ENCODE results near the gene AMMECR1. TPM values are rescaled to one million over a fixed set of nuclear protein-coding genes. Genes with fewer than 3 reads are reported as not detected.
A peak's percentile ranks its signal among the peaks of the same experiment; 100 is the strongest.

The AMMECR1 gene
- total and polyA plus RNA-seq, 2 experiments from 2014 or later = 16.9 to 32.5 TPM

DNA sequence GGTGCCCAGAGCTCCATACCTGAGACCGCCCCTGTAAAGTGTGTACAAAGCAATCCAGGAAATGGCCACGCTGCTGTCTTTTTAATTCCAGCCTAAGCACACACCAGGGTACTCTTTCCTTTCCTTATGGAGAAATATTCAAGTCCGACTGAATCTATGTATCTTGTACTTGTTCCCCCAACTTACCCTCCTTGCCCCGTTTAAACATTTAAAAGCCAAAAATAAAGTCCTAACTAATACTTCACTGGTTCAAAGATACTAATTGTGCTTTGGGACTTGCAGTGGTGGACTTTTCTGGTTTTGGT lies 731 bp upstream of the AMMECR1 start (continued):
- TF ChIP-seq, protein P1, sequence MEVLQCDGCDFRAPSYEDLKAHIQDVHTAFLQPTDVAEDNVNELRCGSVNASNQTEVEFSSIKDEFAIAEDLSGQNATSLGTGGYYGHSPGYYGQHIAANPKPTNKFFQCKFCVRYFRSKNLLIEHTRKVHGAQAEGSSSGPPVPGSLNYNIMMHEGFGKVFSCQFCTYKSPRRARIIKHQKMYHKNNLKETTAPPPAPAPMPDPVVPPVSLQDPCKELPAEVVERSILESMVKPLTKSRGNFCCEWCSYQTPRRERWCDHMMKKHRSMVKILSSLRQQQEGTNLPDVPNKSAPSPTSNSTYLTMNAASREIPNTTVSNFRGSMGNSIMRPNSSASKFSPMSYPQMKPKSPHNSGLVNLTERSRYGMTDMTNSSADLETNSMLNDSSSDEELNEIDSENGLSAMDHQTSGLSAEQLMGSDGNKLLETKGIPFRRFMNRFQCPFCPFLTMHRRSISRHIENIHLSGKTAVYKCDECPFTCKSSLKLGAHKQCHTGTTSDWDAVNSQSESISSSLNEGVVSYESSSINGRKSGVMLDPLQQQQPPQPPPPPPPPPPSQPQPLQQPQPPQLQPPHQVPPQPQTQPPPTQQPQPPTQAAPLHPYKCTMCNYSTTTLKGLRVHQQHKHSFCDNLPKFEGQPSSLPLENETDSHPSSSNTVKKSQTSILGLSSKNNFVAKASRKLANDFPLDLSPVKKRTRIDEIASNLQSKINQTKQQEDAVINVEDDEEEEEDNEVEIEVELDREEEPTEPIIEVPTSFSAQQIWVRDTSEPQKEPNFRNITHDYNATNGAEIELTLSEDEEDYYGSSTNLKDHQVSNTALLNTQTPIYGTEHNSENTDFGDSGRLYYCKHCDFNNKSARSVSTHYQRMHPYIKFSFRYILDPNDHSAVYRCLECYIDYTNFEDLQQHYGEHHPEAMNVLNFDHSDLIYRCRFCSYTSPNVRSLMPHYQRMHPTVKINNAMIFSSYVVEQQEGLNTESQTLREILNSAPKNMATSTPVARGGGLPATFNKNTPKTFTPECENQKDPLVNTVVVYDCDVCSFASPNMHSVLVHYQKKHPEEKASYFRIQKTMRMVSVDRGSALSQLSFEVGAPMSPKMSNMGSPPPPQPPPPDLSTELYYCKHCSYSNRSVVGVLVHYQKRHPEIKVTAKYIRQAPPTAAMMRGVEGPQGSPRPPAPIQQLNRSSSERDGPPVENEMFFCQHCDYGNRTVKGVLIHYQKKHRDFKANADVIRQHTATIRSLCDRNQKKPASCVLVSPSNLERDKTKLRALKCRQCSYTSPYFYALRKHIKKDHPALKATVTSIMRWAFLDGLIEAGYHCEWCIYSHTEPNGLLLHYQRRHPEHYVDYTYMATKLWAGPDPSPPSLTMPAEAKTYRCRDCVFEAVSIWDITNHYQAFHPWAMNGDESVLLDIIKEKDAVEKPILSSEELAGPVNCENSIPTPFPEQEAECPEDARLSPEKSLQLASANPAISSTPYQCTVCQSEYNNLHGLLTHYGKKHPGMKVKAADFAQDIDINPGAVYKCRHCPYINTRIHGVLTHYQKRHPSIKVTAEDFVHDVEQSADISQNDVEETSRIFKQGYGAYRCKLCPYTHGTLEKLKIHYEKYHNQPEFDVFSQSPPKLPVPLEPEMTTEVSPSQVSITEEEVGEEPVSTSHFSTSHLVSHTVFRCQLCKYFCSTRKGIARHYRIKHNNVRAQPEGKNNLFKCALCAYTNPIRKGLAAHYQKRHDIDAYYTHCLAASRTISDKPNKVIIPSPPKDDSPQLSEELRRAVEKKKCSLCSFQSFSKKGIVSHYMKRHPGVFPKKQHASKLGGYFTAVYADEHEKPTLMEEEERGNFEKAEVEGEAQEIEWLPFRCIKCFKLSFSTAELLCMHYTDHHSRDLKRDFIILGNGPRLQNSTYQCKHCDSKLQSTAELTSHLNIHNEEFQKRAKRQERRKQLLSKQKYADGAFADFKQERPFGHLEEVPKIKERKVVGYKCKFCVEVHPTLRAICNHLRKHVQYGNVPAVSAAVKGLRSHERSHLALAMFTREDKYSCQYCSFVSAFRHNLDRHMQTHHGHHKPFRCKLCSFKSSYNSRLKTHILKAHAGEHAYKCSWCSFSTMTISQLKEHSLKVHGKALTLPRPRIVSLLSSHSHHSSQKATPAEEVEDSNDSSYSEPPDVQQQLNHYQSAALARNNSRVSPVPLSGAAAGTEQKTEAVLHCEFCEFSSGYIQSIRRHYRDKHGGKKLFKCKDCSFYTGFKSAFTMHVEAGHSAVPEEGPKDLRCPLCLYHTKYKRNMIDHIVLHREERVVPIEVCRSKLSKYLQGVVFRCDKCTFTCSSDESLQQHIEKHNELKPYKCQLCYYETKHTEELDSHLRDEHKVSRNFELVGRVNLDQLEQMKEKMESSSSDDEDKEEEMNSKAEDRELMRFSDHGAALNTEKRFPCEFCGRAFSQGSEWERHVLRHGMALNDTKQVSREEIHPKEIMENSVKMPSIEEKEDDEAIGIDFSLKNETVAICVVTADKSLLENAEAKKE (CRISPR knock-in tag; IDR thresholded peaks at IDR 0.05) = no peak

DNA sequence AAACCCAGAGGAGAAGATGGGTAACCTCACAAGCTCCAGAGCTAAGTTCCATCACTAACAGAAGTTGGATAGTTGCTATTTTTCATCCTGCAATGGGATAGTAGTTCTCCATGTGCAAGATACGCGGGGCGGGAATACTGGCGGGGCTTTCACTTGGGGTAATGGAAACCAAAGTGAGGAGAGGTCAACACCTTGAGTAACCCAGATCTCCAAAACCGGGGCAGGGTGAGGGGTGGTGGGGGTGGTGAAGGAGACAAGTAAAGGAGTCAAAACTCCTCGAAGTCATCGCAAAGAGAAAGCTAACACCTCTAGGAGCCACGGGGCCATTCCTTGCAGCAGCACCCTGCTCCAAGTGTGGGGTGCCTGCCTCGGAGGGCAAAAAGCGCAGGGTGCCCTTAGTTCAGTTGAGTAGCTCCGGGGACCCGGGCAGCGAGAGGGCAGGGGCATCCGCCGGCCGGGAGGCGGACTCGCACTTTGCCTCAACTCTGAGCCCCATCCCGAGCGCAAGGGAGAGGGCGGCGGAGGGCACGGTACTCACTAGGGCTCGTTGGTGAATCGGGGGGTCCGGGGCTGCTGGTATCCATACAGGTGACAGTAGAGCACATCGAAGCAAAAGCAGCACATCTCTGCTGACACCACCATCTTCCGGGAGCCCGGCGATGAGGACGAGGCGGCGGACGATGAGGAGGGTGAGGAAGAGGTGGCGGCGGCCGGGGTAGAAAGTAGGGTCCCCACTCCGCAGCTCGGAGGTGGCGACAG lies 645 bp downstream of the AMMECR1 start:
- peak overlapping the region; percentile 76 for H3K4me3 ChIP-seq
- ATAC-seq (peak; percentile 53), DNase-seq (ENCODE audit: low spot score) (peak; percentile 29)
- H4K20me1 ChIP-seq (replicated peaks; ENCODE audit: insufficient read depth) = peaks cover 8% of the 10 kb centered on the region
- no peaks in the 10 kb centered on the region for H3F3A ChIP-seq (replicated peaks; ENCODE audit: low read depth)
- no peaks in the 10 kb centered on the region for H3K27me3 Mint-ChIP-seq (ENCODE audit: insufficient read depth, low read depth, poor library complexity)
- peak overlapping the region; percentile 79 for H3K4me2 ChIP-seq
- H3K36me3 Mint-ChIP-seq (ENCODE audit: low read depth) = no peaks in the 10 kb centered on the region; the same call in 2 of the 3 replicates
- H3K79me2 ChIP-seq (replicated peaks; ENCODE audit: insufficient read depth) = peaks cover 51% of the 10 kb centered on the region
- no peaks in the 10 kb centered on the region for H3K9me2 ChIP-seq (ENCODE audit: insufficient read depth)
- TF ChIP-seq POLR2AphosphoS5 (IDR thresholded peaks at IDR 0.05; ENCODE audit: low read depth) = no peak
- TF ChIP-seq ZNF331 (CRISPR knock-in tag; IDR thresholded peaks at IDR 0.05; ENCODE audit: low read depth) = no peak
- no peak for TF ChIP-seq STAT1 (IDR thresholded peaks at IDR 0.05; ENCODE audit: unreplicated experiment)
- TF ChIP-seq, protein P2, sequence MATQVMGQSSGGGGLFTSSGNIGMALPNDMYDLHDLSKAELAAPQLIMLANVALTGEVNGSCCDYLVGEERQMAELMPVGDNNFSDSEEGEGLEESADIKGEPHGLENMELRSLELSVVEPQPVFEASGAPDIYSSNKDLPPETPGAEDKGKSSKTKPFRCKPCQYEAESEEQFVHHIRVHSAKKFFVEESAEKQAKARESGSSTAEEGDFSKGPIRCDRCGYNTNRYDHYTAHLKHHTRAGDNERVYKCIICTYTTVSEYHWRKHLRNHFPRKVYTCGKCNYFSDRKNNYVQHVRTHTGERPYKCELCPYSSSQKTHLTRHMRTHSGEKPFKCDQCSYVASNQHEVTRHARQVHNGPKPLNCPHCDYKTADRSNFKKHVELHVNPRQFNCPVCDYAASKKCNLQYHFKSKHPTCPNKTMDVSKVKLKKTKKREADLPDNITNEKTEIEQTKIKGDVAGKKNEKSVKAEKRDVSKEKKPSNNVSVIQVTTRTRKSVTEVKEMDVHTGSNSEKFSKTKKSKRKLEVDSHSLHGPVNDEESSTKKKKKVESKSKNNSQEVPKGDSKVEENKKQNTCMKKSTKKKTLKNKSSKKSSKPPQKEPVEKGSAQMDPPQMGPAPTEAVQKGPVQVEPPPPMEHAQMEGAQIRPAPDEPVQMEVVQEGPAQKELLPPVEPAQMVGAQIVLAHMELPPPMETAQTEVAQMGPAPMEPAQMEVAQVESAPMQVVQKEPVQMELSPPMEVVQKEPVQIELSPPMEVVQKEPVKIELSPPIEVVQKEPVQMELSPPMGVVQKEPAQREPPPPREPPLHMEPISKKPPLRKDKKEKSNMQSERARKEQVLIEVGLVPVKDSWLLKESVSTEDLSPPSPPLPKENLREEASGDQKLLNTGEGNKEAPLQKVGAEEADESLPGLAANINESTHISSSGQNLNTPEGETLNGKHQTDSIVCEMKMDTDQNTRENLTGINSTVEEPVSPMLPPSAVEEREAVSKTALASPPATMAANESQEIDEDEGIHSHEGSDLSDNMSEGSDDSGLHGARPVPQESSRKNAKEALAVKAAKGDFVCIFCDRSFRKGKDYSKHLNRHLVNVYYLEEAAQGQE (IDR thresholded peaks at IDR 0.05; ENCODE audit: unreplicated experiment) = no peak
- TF ChIP-seq EZH2phosphoT487 (IDR thresholded peaks at IDR 0.05; ENCODE audit: unreplicated experiment) = no peak
- no peak for TF ChIP-seq ZNF114 (CRISPR knock-in tag; IDR thresholded peaks at IDR 0.05)
- TF ChIP-seq EZH2 (IDR thresholded peaks at IDR 0.05; ENCODE audit: low read depth, unreplicated experiment) = no peak
- TF ChIP-seq, protein P3, sequence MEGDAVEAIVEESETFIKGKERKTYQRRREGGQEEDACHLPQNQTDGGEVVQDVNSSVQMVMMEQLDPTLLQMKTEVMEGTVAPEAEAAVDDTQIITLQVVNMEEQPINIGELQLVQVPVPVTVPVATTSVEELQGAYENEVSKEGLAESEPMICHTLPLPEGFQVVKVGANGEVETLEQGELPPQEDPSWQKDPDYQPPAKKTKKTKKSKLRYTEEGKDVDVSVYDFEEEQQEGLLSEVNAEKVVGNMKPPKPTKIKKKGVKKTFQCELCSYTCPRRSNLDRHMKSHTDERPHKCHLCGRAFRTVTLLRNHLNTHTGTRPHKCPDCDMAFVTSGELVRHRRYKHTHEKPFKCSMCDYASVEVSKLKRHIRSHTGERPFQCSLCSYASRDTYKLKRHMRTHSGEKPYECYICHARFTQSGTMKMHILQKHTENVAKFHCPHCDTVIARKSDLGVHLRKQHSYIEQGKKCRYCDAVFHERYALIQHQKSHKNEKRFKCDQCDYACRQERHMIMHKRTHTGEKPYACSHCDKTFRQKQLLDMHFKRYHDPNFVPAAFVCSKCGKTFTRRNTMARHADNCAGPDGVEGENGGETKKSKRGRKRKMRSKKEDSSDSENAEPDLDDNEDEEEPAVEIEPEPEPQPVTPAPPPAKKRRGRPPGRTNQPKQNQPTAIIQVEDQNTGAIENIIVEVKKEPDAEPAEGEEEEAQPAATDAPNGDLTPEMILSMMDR (conservative IDR thresholded peaks at IDR 0.05; ENCODE audit: low read depth in 2 of 2) = no peak
- TF ChIP-seq CREB1 (CRISPR knock-in tag; IDR thresholded peaks at IDR 0.05; ENCODE audit: low read depth) = no peak
- TF ChIP-seq NANOG (IDR thresholded peaks at IDR 0.05; ENCODE audit: borderline replicate concordance) = no peak
- H3K27ac ChIP-seq (ENCODE audit: low read depth) = no peak overlapping the region
- H3K27me3 ChIP-seq (ENCODE audit: insufficient read depth) = no peaks in the 10 kb centered on the region
- H3K27ac Mint-ChIP-seq = peak overlapping the region; percentile 70
- H3K9me3 Mint-ChIP-seq = no peaks in the 10 kb centered on the region
- H3K4me1 ChIP-seq (ENCODE audit: insufficient read depth) = peaks cover 66% of the 10 kb centered on the region
- H3K4me1 Mint-ChIP-seq = peaks cover 62% of the 10 kb centered on the region
- no peaks in the 10 kb centered on the region for H3K36me3 ChIP-seq (ENCODE audit: insufficient read depth)
- H3K4me3 Mint-ChIP-seq = peak overlapping the region; percentile 93
- H2AFZ ChIP-seq = no peak overlapping the region

Data from GM23338 (cell line).